Smooth muscle cell of the brain vasculature (primary cell): ENCODE data around the gene EMILIN1.
"Not testable (repeated sequence)": the region's sequence is repeated elsewhere in the genome, so short reads cannot be mapped to it uniquely, and the experiment has no call there.

Experiments
- DNase-seq: peaks from one replicate; pipeline ENCODE4 v3.0.0-alpha.2; 2012; ENCODE audit warnings: low read depth, low spot score

EMILIN1 gene

GRCh38 chr2:27053776-27054175, 24.6 kb upstream of the EMILIN1 start:
- DNase-seq: no peak

GRCh38 chr2:27054721-27055120, 23.7 kb upstream of the EMILIN1 start:
- DNase-seq: no peak

DNA sequence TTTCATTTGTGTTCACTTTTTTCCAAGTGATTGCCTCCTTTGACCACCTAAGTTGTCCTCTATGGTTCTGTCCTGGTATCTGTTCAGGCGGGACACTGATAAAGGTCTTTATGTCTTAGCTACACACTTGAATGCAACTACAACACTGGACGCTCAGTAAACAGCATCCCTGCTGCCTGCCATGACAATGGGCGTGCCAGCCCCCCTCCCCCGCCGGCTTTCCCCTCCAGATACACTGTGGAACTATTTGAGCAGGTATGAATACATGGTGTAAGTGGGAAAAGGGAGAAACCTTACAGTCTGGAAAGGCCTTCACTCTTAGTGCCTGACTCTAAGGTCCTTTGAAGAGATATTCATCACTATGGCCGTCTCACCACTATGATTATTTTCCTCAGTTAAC, 21.2 kb upstream of the EMILIN1 start:
- no peak for DNase-seq

GRCh38 chr2:27058210-27058609, 20.2 kb upstream of the EMILIN1 start:
- no peak for DNase-seq

DNA sequence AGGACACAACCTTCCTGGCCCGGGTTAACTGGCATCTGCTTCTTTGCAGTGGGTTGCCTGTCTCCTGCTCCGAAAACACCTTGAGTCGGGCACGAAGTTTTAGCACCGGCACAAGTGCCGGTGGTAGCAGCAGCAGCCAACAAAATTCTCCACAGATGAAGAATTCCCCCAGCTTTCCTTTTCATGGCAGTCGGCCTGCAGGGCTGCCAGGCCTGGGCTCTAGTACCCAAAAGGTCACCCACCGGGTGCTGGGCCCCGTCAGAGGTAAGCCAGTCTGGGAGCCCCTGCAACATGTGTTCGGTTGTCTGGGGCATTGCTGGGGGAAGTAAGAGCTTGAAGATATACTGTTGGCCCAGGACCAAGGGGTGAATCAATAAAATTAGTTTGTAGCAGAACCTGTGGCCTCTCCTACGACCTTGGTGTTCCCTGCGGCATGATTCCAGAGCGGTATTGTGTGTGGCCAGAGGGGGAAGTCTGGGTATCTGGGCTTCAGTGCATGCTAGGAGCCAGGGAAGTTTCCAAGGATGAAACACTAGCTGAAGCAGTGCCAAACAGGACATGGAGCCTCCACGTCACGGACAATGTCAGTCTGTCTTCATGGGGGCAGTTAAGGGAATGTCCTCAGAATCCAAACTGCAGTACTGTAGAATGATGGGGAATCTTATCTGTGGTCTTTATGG, 19.1 kb upstream of the EMILIN1 start:
- no peak for DNase-seq

GRCh38 chr2:27060323-27060722, 18.1 kb upstream of the EMILIN1 start:
- DNase-seq: no peak

DNA sequence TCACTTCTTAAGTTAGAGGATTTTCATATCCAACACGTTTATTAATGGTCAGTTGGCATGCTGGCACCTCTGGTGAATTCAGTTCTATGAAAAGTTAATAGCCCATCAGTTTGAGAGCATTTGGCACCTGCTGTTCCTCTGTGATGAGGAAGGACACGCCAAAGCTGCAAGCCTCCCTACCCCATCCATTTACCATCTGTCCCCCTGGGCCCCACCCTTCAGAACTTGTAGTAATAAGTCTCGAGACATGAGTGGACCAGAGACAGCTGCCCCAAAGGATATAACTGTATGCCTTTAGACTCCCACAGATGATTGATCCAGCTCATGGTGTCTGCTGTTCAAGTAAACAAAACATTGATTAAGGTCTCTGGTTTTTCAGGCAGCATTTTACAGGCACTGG, 13.3 kb upstream of the EMILIN1 start:
- DNase-seq: no peak

- no peak for DNase-seq
Observed at GRCh38 chr2:27067385-27067784, 11.0 kb upstream of the EMILIN1 start.

DNA sequence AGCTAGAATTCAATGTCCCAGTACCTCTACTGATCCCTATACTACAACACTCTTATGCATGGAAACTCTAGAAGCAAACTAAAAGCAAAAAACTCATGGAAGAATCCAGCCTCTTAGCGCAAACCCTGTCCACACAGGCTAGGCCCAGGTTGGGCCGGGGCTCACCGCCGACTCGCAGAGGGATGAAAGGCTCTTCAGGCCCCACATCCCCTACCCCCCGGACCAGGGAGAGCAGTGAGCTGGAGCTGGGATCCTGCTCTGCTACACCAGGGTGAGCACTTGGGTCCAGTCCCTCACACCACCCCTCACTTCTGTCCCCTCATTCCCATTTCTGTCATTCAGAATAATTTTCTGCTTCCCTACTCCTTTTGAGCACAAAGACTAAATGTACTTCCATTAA, 9.0 kb upstream of the EMILIN1 start:
- DNase-seq: no peak

- no peak for DNase-seq
Observed at GRCh38 chr2:27069961-27070618, 8.3 kb upstream of the EMILIN1 start.

DNA sequence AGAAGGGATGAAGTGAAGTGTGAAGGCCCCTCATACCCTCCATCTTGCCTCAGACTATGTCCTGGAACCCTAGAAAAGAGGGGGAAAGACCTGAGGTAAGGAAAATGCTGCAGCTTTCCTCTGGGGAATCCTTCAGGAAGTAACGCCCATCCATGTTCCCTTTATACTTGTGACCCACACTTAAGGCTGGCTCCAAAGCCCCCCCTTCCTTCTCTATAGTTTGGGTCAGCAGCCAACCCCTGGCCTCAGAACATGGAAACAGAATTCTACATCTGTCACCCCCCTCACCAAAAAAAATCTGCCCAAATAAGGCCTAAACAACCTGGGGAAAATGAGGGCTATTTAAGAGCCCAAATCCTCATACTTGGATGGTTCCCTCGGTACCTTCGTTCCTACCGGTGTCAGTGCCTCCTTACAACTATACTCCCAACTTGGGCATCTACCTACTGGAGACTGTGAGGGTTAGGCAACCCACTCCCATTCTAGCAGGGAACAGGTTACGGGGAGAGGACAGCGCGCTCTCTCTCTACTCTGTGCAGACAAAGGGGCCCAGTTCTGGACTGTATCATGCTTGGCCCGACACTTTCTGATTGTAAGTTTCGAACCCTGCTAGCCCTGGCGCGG, 7.7 kb upstream of the EMILIN1 start:
- no peak for DNase-seq

DNA sequence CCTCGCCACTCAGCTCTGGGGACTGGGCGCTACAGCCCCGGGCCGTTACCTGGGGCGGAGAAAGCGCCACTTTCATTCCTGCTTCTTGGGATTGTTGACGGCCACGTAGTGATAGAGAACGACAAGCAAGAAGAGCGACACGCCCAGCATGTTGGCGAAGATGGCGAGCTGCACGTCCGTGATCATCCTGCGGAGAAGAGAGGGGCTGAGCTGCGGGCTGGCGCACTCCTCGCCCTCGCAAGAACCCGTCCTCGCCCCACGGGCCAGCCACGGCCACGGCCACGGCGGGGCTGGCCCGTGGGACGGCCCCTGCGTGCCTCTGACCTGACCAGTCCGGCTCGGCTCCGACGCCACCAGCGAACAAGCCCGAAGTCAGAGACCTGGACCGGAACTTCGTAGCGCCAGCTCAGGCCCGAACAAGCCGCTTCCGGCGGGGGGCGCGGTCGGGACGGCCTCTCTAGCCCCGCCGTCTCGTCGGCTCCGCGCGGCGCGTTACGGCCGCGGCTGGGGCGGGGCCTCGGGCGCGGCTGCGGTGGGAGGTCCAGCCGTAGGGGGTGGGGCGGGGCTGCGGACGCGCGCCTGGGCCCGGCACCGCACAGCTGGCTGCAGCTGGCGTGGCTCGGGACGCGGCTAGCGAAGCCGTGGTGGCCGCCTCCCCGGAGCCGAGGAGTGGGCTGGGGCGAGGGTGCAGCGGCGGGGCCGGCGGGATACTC, 7.0 kb upstream of the EMILIN1 start, which contains the start of gene OST4:
Gene OST4 (minus strand): TSS at position 378 of the 713 bp plus-strand sequence.
- DNase-seq: no peak

DNA sequence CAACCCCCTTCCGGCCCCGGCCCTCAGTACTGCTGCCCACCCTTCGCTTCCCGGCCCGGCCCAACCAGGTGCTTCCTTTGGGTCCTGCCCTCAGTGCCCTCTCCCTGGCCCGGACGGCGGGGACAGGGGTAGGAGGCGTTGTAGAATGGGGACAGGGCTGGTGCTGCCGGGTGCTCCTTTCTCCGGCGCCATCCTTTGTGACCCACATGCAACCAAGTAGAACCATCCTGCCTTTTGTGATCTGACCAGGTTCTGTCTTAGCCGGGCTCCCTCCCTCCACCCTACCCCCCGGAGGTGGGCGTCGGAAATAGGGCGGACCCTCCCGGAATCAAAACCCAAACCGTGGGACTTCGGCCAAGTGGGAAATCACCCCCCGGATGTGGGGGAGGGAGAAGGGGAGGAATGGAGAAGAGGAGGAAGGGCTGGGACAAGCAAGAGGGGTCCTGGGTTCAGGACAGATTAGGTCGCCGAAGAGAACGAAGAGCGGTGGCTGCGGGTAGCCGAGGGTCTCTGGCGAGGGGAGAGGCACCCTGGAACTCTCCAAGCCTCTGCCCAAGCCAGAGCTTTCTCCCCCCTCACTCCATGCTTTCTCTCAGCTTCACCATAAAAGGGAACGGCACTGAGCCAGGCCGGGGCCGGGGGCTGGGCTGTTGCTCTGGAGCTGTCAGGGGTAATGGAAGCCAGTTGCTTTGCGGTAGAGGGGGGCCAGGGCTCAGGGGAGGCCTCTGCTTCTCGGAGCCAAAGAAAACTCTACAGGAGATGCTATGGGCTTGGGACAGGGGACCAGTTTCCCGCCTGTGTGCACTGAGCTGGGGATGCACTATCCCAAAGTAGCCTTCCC, 6.2 kb upstream of the EMILIN1 start:
- no peak for DNase-seq

- DNase-seq: no peak
Observed at GRCh38 chr2:27072920-27073319, 5.5 kb upstream of the EMILIN1 start.

DNA sequence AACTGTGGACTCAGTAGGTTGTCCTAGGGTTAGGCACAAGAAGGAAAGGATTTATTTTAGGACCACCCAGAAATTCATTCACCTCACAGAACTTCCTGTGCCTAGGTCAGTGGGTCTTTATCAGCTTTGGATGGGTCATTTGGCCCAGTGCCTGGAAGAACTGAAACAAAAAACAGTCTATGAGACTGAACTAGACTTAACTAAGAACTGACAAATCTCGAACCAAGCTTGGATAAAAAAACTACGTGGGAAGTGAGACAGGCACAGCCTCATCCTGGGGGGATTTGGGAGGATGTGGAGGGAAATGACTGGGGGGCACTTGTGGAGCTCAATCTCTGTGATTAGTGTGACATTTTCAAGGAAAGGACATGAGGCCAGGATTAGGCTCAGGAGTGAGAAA, 4.6 kb upstream of the EMILIN1 start:
- DNase-seq: no peak

- DNase-seq: no peak
Observed at GRCh38 chr2:27074738-27075565, 3.5 kb upstream of the EMILIN1 start.

GRCh38 chr2:27075566-27075871, 2.9 kb upstream of the EMILIN1 start:
- DNase-seq: not testable (repeated sequence)

DNA sequence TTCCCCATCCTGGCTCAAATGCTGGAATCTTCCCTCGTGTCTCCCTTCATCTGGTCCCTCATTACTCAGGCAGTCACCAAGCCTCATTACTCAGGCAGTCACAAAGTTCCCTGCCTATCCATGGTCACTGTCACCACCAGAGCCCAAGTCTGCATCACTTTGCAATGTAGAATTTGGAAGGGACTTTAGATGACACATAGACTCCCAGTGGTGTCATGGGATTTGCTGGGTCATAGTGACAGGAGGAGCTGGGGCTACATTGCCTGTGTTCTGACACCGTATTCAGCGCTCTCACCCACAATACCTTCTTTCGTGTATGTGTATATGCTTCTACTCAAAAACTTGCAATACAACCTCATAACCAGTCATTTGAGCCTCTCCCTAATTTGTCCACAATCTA, 2.1 kb upstream of the EMILIN1 start:
- no peak for DNase-seq

DNA sequence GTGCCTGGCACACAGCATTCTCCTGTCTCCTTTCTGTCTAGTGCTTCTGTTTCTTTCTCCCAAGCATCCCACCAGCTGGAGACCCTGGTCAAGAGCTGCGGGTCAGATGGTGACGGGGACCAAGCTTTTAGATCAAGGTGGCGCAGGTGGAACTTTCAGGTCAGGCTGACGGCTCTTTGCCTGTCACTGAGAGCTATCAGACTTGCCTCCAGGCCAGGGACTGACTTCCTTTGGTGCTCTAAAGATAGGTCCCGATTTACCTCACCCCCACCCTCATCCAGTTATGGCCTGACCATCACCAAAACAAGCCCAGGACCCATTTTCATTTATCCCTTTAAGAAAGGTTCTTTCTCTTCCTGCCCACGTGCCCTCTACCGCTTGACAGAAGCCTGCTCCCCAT, 1.2 kb upstream of the EMILIN1 start:
- DNase-seq: no peak

GRCh38 chr2:27079233-27080139, 1.1 kb downstream of the EMILIN1 start:
- DNase-seq: no peak
